PC-9 (cell line): ENCODE measurements around the gene GHR. TPM values are rescaled to one million over a fixed set of nuclear protein-coding genes. Genes with fewer than 3 reads are reported as not detected.

Experiments
- Bru-seq: library from RNA; stranded (reverse); fragments of 400-500 nt; gene quantifications from one replicate; lab custom pipeline; 2021; lab: Mats Ljungman, UMichigan
- BruChase-seq, 2 experiments: library from RNA; stranded (reverse); fragments of 400-500 nt; gene quantifications; one replicate each; lab custom pipeline; 2021; lab: Mats Ljungman, UMichigan
- BruUV-seq: library from RNA; stranded (reverse); fragments of 400-500 nt; replicated peaks from 2 replicates; lab custom pipeline; 2021; lab: Mats Ljungman, UMichigan
- CTCF ChIA-PET: fragments of 300-600 bp; sonication (Branson Sonifier 250); formaldehyde crosslinking; loops from one replicate; lab custom pipeline; 2022; ENCODE audit warnings: antibody characterized with exemption; lab: Charles Lee
- POLR2A ChIA-PET: fragments of 300-600 bp; sonication (Branson Sonifier 250); formaldehyde crosslinking; loops from one replicate; lab custom pipeline; 2022; ENCODE audit warnings: antibody characterized with exemption; ENCODE audit not compliant: unreplicated experiment; lab: Charles Lee
- DNase-seq, 2 experiments: peaks; one replicate each; pipeline versions ENCODE4 v3.0.0 to v3.0.0-alpha.2; 2015 to 2022; ENCODE audit warnings: mixed read lengths in 1 of 2
- H2AFZ ChIP-seq: fragments of 200-600 bp; sonication (generic); 2 replicates; pipeline ENCODE4 v1.8.1; 2017; ENCODE audit warnings: antibody characterized with exemption
- H3F3A ChIP-seq: fragments of 200-600 bp; sonication (generic); 2 replicates; pipeline ENCODE4 v1.8.1; 2017; ENCODE audit warnings: antibody characterized with exemption, mild to moderate bottlenecking, low read depth; ENCODE audit not compliant: insufficient read depth
- H3K27ac ChIP-seq: fragments of 200-600 bp; sonication (generic); 2 replicates; pipeline ENCODE4 v1.6.1; 2016; ENCODE audit warnings: mixed run types
- H3K27me3 ChIP-seq: fragments of 200-600 bp; sonication (generic); 2 replicates; pipeline ENCODE4 v1.6.1; 2016; ENCODE audit warnings: low read depth, mixed run types; ENCODE audit not compliant: insufficient read depth
- H3K36me3 ChIP-seq: fragments of 200-600 bp; sonication (generic); 2 replicates; pipeline ENCODE4 v1.6.1; 2016; ENCODE audit warnings: low read depth, mixed run types
- H3K4me1 ChIP-seq: fragments of 200-600 bp; sonication (generic); replicated peaks from 2 replicates; pipeline ENCODE4 v1.6.1; 2016; ENCODE audit warnings: mixed run types; ENCODE audit not compliant: insufficient read depth
- H3K4me2 ChIP-seq: fragments of 200-600 bp; sonication (generic); 2 replicates; pipeline ENCODE4 v1.6.1; 2017; ENCODE audit warnings: mixed run types
- H3K4me3 ChIP-seq: fragments of 200-600 bp; sonication (generic); 2 replicates; pipeline ENCODE4 v1.6.1; 2016; ENCODE audit warnings: mixed run types
- H3K79me2 ChIP-seq: fragments of 200-600 bp; sonication (generic); 2 replicates; pipeline ENCODE4 v1.6.1; 2017; ENCODE audit warnings: low read depth, mixed run types
- H3K9me2 ChIP-seq: fragments of 200-600 bp; sonication (generic); 2 replicates; pipeline ENCODE4 v1.8.1; 2017; ENCODE audit warnings: mild to moderate bottlenecking; ENCODE audit not compliant: insufficient read depth
- H3K9me3 ChIP-seq: fragments of 200-600 bp; sonication (generic); 2 replicates; pipeline ENCODE4 v1.8.1; 2016; ENCODE audit warnings: low read depth; ENCODE audit not compliant: insufficient read depth
- H4K20me1 ChIP-seq: fragments of 200-600 bp; sonication (generic); 2 replicates; pipeline ENCODE4 v1.8.1; 2017; ENCODE audit not compliant: insufficient read depth
- CTCF ChIP-seq: fragments of 200-600 bp; sonication (generic); conservative IDR thresholded peaks from 2 replicates; pipeline ENCODE4 v1.6.1; 2017; ENCODE audit warnings: mixed run types, antibody characterized with exemption, mild to moderate bottlenecking, moderate library complexity
- EZH2 ChIP-seq: fragments of 200-600 bp; sonication (generic); IDR thresholded peaks from 2 replicates; pipeline ENCODE4 v1.8.0; 2017; ENCODE audit warnings: antibody characterized with exemption, low read depth
- intact Hi-C: fragments of 100-400 bp; cut with micrococcal nuclease; formaldehyde crosslinking; loops from one replicate; pipeline ENCODE4 v1.10.0; 2022; ENCODE audit not compliant: unreplicated experiment
- long read RNA-seq: library from polyadenylated mRNA; stranded (forward); transcript quantifications from one replicate; pipeline ENCODE4 v2.0.0, GENCODE V29; 2022
- total RNA-seq: library from RNA; stranded (reverse); gene quantifications from 2 replicates; pipeline ENCODE4 v1.2.3, GENCODE V29; 2021

Gene GHR
- total RNA-seq (not detected in 2 replicates), Bru-seq, nascent RNA (percentile 3 among the genes with signal in this experiment), BruChase-seq, experiment 1, labeled RNA remaining after a 2-hour chase (percentile 4 among the genes with signal in this experiment), BruChase-seq, experiment 2, labeled RNA remaining after a 6-hour chase (percentile 1 among the genes with signal in this experiment)
- long read RNA-seq = 0 reads

GRCh38 chr5:42423285-42424165 is at the start of gene GHR:
TSS of gene GHR (plus strand) at chr5:42423439. CDS start at chr5:42565875, 142,436 bp downstream.
- Histone ChIP-seq H3K27me3 (no peaks in the 10 kb centered on the region), H3K9me2 (no peaks in the 10 kb centered on the region), H2AFZ (0 out of 2 replicates have a peak within 1 kb of the TSS, but pooled peaks have one; percentile 70), H3K79me2 (no peaks in the 10 kb centered on the region), H3K27ac (no peak within 1 kb of the TSS), H3K9me3 (no peaks in the 10 kb centered on the region), H3F3A (no peaks in the 10 kb centered on the region), H3K4me1 (no peaks in the 10 kb centered on the region), H3K4me2 (no peak within 1 kb of the TSS), H3K36me3 (no peaks in the 10 kb centered on the region), H3K4me3 (no peak within 1 kb of the TSS), H4K20me1 (no peaks in the 10 kb centered on the region; the same call in 1 of the 2 replicates)
- peak in 1 of 2 experiments; percentile 67 for DNase-seq
- CTCF ChIA-PET = interaction anchor here (0.5 to 1.0 kb wide), 3 partner anchors 71 to 879 kb away, joined by 3 to 4 read pairs (median 3); no protein-coding TSS in a partner anchor
- POLR2A ChIA-PET = interaction anchor here (0.7 kb wide), 1 partner anchor 1202 kb away, joined by 3 read pairs; no protein-coding TSS in a partner anchor
- intact Hi-C loops = loop anchor here (1.0 to 5.0 kb wide), 2 partner anchors 159 to 466 kb away; no protein-coding TSS in a partner anchor
- peak; percentile 30; the same call in 1 of the 2 replicates for TF ChIP-seq CTCF
- no peak for TF ChIP-seq EZH2
- BruUV-seq = no TSS peak

- no peak overlapping the region for H3K4me3 ChIP-seq
- POLR2A ChIA-PET = no interaction called here
- no peaks in the 10 kb centered on the region for H3K27me3 ChIP-seq
- H3F3A ChIP-seq = no peaks in the 10 kb centered on the region
- H3K9me2 ChIP-seq = no peaks in the 10 kb centered on the region
- no peaks in the 10 kb centered on the region for H3K4me1 ChIP-seq
- DNase-seq = no peak
- no peak overlapping the region for H3K27ac ChIP-seq
- no peaks in the 10 kb centered on the region for H4K20me1 ChIP-seq
- BruUV-seq = no TSS peak
- H3K36me3 ChIP-seq = no peaks in the 10 kb centered on the region
- H3K79me2 ChIP-seq = no peaks in the 10 kb centered on the region
- H3K9me3 ChIP-seq = 0 out of 2 replicates have a peak, but pooled peaks cover 5% of the 10 kb centered on the region
- no peak overlapping the region for H2AFZ ChIP-seq
- CTCF ChIA-PET = no interaction called here
- no peak overlapping the region for H3K4me2 ChIP-seq
- TF ChIP-seq CTCF (no peak), EZH2 (no peak)
- intact Hi-C loops = no loop called here
These were observed 48.5 kb upstream of the GHR start for GRCh38 chr5:42374679-42375273.

DNA sequence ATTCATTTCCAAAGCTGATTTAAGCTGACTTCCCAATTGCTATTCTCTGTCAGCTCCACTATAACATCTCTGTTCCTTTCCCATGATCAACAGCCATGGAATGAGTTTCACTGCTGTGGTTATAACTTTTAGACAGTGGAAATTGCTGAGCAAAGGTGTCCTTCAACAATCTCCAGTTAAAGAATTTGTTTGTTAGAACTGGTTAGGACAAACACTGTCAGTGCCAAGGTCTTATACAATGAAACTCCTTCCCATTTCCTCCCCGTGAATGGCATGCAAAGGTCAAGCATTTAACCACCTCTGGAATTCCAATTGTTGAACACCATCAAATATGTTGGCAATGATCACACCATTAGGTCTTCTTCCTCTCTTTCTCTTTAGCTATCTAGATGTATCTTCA is 45.7 kb upstream of the GHR start:
- ChIA-PET POLR2A (no interaction called here), CTCF (no interaction called here)
- Histone ChIP-seq H2AFZ (no peak overlapping the region), H3K4me3 (no peak overlapping the region), H3K4me1 (no peaks in the 10 kb centered on the region), H3K27ac (no peak overlapping the region), H4K20me1 (no peaks in the 10 kb centered on the region), H3K36me3 (no peaks in the 10 kb centered on the region), H3K9me3 (0 out of 2 replicates have a peak, but pooled peaks cover 5% of the 10 kb centered on the region), H3F3A (no peaks in the 10 kb centered on the region), H3K79me2 (no peaks in the 10 kb centered on the region), H3K27me3 (no peaks in the 10 kb centered on the region), H3K9me2 (no peaks in the 10 kb centered on the region), H3K4me2 (no peak overlapping the region)
- TF ChIP-seq EZH2 (no peak), CTCF (no peak)
- peak in 1 of 2 experiments; percentile 30 for DNase-seq
- no TSS peak for BruUV-seq
- intact Hi-C loops = no loop called here
